ENCODE measurements around the gene SLX9.

SLX9 gene

GRCh38 chr21:44996501-44996921 lies 56.7 kb downstream of the SLX9 start:
- no peaks in the 10 kb centered on the region for H3K9me3 ChIP-seq (ENCODE audit: control insufficient read depth in 1 of 2, low read length in 2 of 2)
- H3K36me3 ChIP-seq (ENCODE audit: control insufficient read depth in 1 of 2, insufficient read depth in 2 of 2, low read length in 2 of 2) = no peaks in the 10 kb centered on the region
- no peak overlapping the region for H3K27ac ChIP-seq (ENCODE audit: low read length)
- no peaks in the 10 kb centered on the region for H3K27me3 ChIP-seq (ENCODE audit: low read depth, low read length)
- H3K4me1 ChIP-seq (ENCODE audit: control insufficient read depth in 1 of 2, insufficient read depth in 2 of 2, low read length in 2 of 2) = peaks cover 0 to 47% of the 10 kb centered on the region in 2 donors
- H3K4me3 ChIP-seq (ENCODE audit: low read depth in 1 of 2, low read length in 2 of 2) = no peak overlapping the region

GRCh38 chr21:44996983-44997936 lies 57.4 kb downstream of the SLX9 start:
- Histone ChIP-seq H3K27me3 (ENCODE audit: low read depth, low read length) (no peaks in the 10 kb centered on the region), H3K27ac (ENCODE audit: low read length) (no peak overlapping the region), H3K4me1 (ENCODE audit: control insufficient read depth in 1 of 2, insufficient read depth in 2 of 2, low read length in 2 of 2) (peaks cover 0 to 43% of the 10 kb centered on the region in 2 donors), H3K4me3 (ENCODE audit: low read depth in 1 of 2, low read length in 2 of 2) (no peak overlapping the region), H3K36me3 (ENCODE audit: control insufficient read depth in 1 of 2, insufficient read depth in 2 of 2, low read length in 2 of 2) (no peaks in the 10 kb centered on the region), H3K9me3 (ENCODE audit: control insufficient read depth in 1 of 2, low read length in 2 of 2) (no peaks in the 10 kb centered on the region)

GRCh38 chr21:44998086-44998620 lies 58.3 kb downstream of the SLX9 start:
- Histone ChIP-seq H3K27ac (ENCODE audit: low read length) (no peak overlapping the region), H3K9me3 (ENCODE audit: control insufficient read depth in 1 of 2, low read length in 2 of 2) (no peaks in the 10 kb centered on the region), H3K27me3 (ENCODE audit: low read depth, low read length) (no peaks in the 10 kb centered on the region), H3K36me3 (ENCODE audit: control insufficient read depth in 1 of 2, insufficient read depth in 2 of 2, low read length in 2 of 2) (no peaks in the 10 kb centered on the region), H3K4me1 (ENCODE audit: control insufficient read depth in 1 of 2, insufficient read depth in 2 of 2, low read length in 2 of 2) (peaks cover 0 to 34% of the 10 kb centered on the region in 2 donors), H3K4me3 (ENCODE audit: low read depth in 1 of 2, low read length in 2 of 2) (no peak overlapping the region)

- no peak overlapping the region for H3K27ac ChIP-seq (ENCODE audit: low read length)
- peaks cover 0 to 34% of the 10 kb centered on the region in 2 donors for H3K4me1 ChIP-seq (ENCODE audit: control insufficient read depth in 1 of 2, insufficient read depth in 2 of 2, low read length in 2 of 2)
- no peaks in the 10 kb centered on the region for H3K27me3 ChIP-seq (ENCODE audit: low read depth, low read length)
- H3K36me3 ChIP-seq (ENCODE audit: control insufficient read depth in 1 of 2, insufficient read depth in 2 of 2, low read length in 2 of 2) = no peaks in the 10 kb centered on the region
- no peak overlapping the region for H3K4me3 ChIP-seq (ENCODE audit: low read depth in 1 of 2, low read length in 2 of 2)
- H3K9me3 ChIP-seq (ENCODE audit: control insufficient read depth in 1 of 2, low read length in 2 of 2) = no peaks in the 10 kb centered on the region
Observed at GRCh38 chr21:44998621-44999427, 59.0 kb downstream of the SLX9 start.

- H3K27me3 ChIP-seq (ENCODE audit: low read depth, low read length) = no peaks in the 10 kb centered on the region
- H3K36me3 ChIP-seq (ENCODE audit: control insufficient read depth in 1 of 2, insufficient read depth in 2 of 2, low read length in 2 of 2) = no peaks in the 10 kb centered on the region
- H3K4me1 ChIP-seq (ENCODE audit: control insufficient read depth in 1 of 2, insufficient read depth in 2 of 2, low read length in 2 of 2) = peaks cover 0 to 27% of the 10 kb centered on the region in 2 donors
- H3K4me3 ChIP-seq (ENCODE audit: low read depth in 1 of 2, low read length in 2 of 2) = no peak overlapping the region
- no peaks in the 10 kb centered on the region for H3K9me3 ChIP-seq (ENCODE audit: control insufficient read depth in 1 of 2, low read length in 2 of 2)
- H3K27ac ChIP-seq (ENCODE audit: low read length) = no peak overlapping the region
Observed at GRCh38 chr21:44999428-44999971, 59.7 kb downstream of the SLX9 start.

- peaks cover 0 to 22% of the 10 kb centered on the region in 2 donors for H3K4me1 ChIP-seq (ENCODE audit: control insufficient read depth in 1 of 2, insufficient read depth in 2 of 2, low read length in 2 of 2)
- H3K27ac ChIP-seq (ENCODE audit: low read length) = no peak overlapping the region
- H3K9me3 ChIP-seq (ENCODE audit: control insufficient read depth in 1 of 2, low read length in 2 of 2) = no peaks in the 10 kb centered on the region
- H3K36me3 ChIP-seq (ENCODE audit: control insufficient read depth in 1 of 2, insufficient read depth in 2 of 2, low read length in 2 of 2) = no peaks in the 10 kb centered on the region
- H3K4me3 ChIP-seq (ENCODE audit: low read depth in 1 of 2, low read length in 2 of 2) = no peak overlapping the region
- H3K27me3 ChIP-seq (ENCODE audit: low read depth, low read length) = no peaks in the 10 kb centered on the region
Observed at GRCh38 chr21:44999972-45000636, 60.3 kb downstream of the SLX9 start.

GRCh38 chr21:45000637-45001133 lies 60.9 kb downstream of the SLX9 start:
- Histone ChIP-seq H3K27ac (ENCODE audit: low read length) (no peak overlapping the region), H3K27me3 (ENCODE audit: low read depth, low read length) (no peaks in the 10 kb centered on the region), H3K9me3 (ENCODE audit: control insufficient read depth in 1 of 2, low read length in 2 of 2) (no peaks in the 10 kb centered on the region), H3K36me3 (ENCODE audit: control insufficient read depth in 1 of 2, insufficient read depth in 2 of 2, low read length in 2 of 2) (no peaks in the 10 kb centered on the region), H3K4me3 (ENCODE audit: low read depth in 1 of 2, low read length in 2 of 2) (no peak overlapping the region), H3K4me1 (ENCODE audit: control insufficient read depth in 1 of 2, insufficient read depth in 2 of 2, low read length in 2 of 2) (peaks cover 0 to 18% of the 10 kb centered on the region in 2 donors)

GRCh38 chr21:45001134-45002095 lies 61.6 kb downstream of the SLX9 start:
- no peaks in the 10 kb centered on the region for H3K9me3 ChIP-seq (ENCODE audit: control insufficient read depth in 1 of 2, low read length in 2 of 2)
- no peaks in the 10 kb centered on the region for H3K36me3 ChIP-seq (ENCODE audit: control insufficient read depth in 1 of 2, insufficient read depth in 2 of 2, low read length in 2 of 2)
- H3K4me1 ChIP-seq (ENCODE audit: control insufficient read depth in 1 of 2, insufficient read depth in 2 of 2, low read length in 2 of 2) = peaks cover 0 to 18% of the 10 kb centered on the region in 2 donors
- H3K4me3 ChIP-seq (ENCODE audit: low read depth in 1 of 2, low read length in 2 of 2) = no peak overlapping the region
- no peaks in the 10 kb centered on the region for H3K27me3 ChIP-seq (ENCODE audit: low read depth, low read length)
- no peak overlapping the region for H3K27ac ChIP-seq (ENCODE audit: low read length)

GRCh38 chr21:45002381-45003204 lies 62.8 kb downstream of the SLX9 start:
- H3K36me3 ChIP-seq (ENCODE audit: control insufficient read depth in 1 of 2, insufficient read depth in 2 of 2, low read length in 2 of 2) = no peaks in the 10 kb centered on the region
- no peaks in the 10 kb centered on the region for H3K9me3 ChIP-seq (ENCODE audit: control insufficient read depth in 1 of 2, low read length in 2 of 2)
- no peak overlapping the region for H3K27ac ChIP-seq (ENCODE audit: low read length)
- peaks cover 0 to 18% of the 10 kb centered on the region in 2 donors for H3K4me1 ChIP-seq (ENCODE audit: control insufficient read depth in 1 of 2, insufficient read depth in 2 of 2, low read length in 2 of 2)
- no peaks in the 10 kb centered on the region for H3K27me3 ChIP-seq (ENCODE audit: low read depth, low read length)
- H3K4me3 ChIP-seq (ENCODE audit: low read depth in 1 of 2, low read length in 2 of 2) = no peak overlapping the region

Data from muscle layer of duodenum (tissue), 2 donors.